Sigmoid colon (tissue), 3 donors: ENCODE results near the gene FMN2.

ENCODE experiments used
- POLR2A ChIP-seq, 2 donors: fragments of 450-650 bp; IDR thresholded peaks; one replicate each; pipeline ENCODE4 v1.6.1; 2016; ENCODE audit warnings: antibody characterized with exemption in 2 of 2, mild to moderate bottlenecking in 2 of 2, moderate library complexity in 2 of 2
- TF ChIP-seq, protein P1 (sequence below), 4 experiments: fragments of 450-650 bp in 3 of 4; fragments of 200-600 bp in 1 of 4; IDR thresholded peaks; one replicate each; pipeline ENCODE4 v1.5.1; 2016 to 2019; ENCODE audit warnings: antibody characterized with exemption in 4 of 4, mild to moderate bottlenecking in 3 of 4, moderate library complexity in 2 of 4

DNA sequence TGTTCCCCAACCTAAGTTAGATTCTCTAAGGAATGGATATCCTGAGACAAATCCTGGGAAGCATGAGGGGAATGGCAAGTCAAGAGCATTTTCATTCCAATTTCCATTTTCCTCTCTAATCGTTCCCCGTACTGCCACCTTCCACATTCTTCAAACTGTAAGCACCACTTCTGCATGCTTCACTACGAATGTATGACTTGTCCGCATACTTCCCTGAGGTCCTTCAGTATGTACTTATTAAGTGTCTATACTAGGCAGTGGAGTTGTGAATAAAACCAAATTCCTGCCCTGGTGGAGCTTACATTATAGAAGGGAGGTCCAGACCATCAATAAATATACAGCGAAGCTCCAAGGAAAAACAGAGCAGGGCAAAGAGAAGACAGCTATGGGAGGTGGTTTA is 365.5 kb downstream of the FMN2 start:
- TF ChIP-seq, protein P1, sequence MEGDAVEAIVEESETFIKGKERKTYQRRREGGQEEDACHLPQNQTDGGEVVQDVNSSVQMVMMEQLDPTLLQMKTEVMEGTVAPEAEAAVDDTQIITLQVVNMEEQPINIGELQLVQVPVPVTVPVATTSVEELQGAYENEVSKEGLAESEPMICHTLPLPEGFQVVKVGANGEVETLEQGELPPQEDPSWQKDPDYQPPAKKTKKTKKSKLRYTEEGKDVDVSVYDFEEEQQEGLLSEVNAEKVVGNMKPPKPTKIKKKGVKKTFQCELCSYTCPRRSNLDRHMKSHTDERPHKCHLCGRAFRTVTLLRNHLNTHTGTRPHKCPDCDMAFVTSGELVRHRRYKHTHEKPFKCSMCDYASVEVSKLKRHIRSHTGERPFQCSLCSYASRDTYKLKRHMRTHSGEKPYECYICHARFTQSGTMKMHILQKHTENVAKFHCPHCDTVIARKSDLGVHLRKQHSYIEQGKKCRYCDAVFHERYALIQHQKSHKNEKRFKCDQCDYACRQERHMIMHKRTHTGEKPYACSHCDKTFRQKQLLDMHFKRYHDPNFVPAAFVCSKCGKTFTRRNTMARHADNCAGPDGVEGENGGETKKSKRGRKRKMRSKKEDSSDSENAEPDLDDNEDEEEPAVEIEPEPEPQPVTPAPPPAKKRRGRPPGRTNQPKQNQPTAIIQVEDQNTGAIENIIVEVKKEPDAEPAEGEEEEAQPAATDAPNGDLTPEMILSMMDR (IDR thresholded peaks at IDR 0.05), result no peak
- no peak for TF ChIP-seq POLR2A (IDR thresholded peaks at IDR 0.05)
